Hematopoietic multipotent progenitor cell (in vitro differentiated cells): ENCODE measurements around the gene TMEM176B. TPM values are rescaled to one million over a fixed set of nuclear protein-coding genes. Genes with fewer than 3 reads are reported as not detected.
A peak's percentile ranks its signal among the peaks of the same experiment; 100 is the strongest.

ENCODE experiments used
- DNase-seq, 3 donors: peaks; one replicate each; pipeline ENCODE4 v3.0.0-alpha.2; 2011 to 2015; ENCODE audit warnings: low read depth in 2 of 3, low spot score in 2 of 3
- total RNA-seq: library from RNA; depleted of rRNA; stranded (reverse); fragments of >200 nt; gene quantifications from one replicate; pipeline ENCODE4 v1.2.3, GENCODE V29; 2012

The TMEM176B gene
- total RNA-seq, 1 donor: 5.4 TPM

DNA sequence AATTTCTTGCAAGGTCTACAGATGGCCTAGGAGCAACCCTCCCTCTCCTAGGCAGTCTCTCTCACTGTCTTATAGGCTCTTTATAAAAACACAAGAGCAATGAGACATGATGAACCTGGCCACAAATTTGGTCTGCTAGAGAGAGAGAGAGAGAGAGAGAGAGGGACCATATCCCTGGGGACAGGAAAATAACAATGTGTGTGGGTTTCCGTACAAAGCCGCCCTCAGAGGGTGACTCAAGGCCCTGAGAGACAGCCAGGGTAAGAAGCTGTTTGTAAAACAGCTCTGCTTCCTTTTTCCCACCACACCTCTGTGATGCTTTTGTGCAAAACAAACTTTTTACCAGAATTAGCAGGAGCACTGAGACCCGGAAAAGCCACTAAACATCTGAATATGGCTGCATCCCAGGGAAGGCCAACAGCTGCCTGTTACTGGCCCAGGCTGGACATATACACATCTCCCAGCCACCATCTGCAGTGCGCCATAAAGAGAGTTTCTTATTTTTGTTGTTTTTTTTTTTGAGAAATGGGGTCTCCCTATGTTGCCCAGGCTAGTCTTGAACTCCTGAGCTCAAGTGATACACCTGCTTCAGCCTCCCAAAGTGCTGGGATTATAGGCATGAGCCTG is 44.6 kb downstream of the TMEM176B start:
- DNase-seq: peak; percentile 64 to 87 (median 80)

- peak in 1 of 3 donors; percentile 5 for DNase-seq
Measured at GRCh38 chr7:150754951-150755350, 45.2 kb downstream of the TMEM176B start.

- DNase-seq: peak in 2 of 3 donors; percentile 67 to 69
Measured at GRCh38 chr7:150753826-150754603, 46.1 kb downstream of the TMEM176B start.

- DNase-seq: peak in 1 of 3 donors; percentile 22
Measured at GRCh38 chr7:150753239-150753638, 46.9 kb downstream of the TMEM176B start.

GRCh38 chr7:150751702-150752101 is 48.5 kb downstream of the TMEM176B start:
- DNase-seq: no peak

- DNase-seq: no peak
Measured at GRCh38 chr7:150748376-150748775, 51.8 kb downstream of the TMEM176B start.

DNA sequence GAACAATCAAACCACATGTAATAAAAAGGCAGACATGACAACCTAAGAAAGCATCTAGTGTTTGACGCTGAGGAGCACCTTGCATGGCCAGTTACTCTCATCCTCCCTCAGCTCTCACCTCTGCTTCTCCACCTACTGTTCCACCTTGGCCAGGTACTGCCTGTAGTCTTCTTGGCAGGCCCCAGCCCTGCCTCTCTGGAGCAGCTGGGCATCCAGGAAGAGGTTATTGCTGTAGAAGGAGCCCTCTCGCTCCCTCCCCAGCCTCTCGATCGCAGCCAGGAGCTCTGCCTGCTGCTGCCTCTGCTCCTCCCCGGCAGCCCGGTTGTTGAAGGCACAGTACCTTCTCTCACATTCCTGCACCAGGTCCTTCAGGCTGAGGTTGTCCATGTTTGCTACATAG is 53.2 kb downstream of the TMEM176B start:
- DNase-seq: no peak

GRCh38 chr7:150745876-150746275 is 54.3 kb downstream of the TMEM176B start:
- no peak for DNase-seq

- DNase-seq: no peak
Measured at GRCh38 chr7:150745086-150745485, 55.1 kb downstream of the TMEM176B start.

- no peak for DNase-seq
Measured at GRCh38 chr7:150744041-150744656, 56.0 kb downstream of the TMEM176B start.

DNA sequence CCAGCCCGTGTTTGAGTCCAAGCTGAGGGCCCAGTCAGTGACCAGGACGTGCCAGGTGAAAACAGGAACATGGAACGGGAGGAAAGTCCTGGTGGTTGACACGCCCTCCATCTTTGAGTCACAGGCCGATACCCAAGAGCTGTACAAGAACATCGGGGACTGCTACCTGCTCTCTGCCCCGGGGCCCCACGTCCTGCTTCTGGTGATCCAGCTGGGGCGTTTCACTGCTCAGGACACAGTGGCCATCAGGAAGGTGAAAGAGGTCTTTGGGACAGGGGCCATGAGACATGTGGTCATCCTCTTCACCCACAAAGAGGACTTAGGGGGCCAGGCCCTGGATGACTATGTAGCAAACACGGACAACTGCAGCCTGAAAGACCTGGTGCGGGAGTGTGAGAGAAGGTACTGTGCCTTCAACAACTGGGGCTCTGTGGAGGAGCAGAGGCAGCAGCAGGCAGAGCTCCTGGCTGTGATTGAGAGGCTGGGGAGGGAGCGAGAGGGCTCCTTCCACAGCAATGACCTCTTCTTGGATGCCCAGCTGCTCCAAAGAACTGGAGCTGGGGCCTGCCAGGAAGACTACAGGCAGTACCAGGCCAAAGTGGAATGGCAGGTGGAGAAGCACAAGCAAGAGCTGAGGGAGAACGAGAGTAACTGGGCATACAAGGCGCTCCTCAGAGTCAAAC is 57.7 kb downstream of the TMEM176B start:
- no peak for DNase-seq

Other genes with a start within 250 kb of the TMEM176B start
- 1.3 TPM for gene GIMAP4, start 233.0 kb downstream of the TMEM176B start, total RNA-seq
- 67.1 TPM for gene GIMAP6, start 168.0 kb downstream of the TMEM176B start, total RNA-seq
- 110 TPM for gene GIMAP2, start 114.7 kb downstream of the TMEM176B start, total RNA-seq
- 15.9 TPM for gene GIMAP1, start 83.8 kb downstream of the TMEM176B start, total RNA-seq
- 29.1 TPM for gene GIMAP5, start 62.9 kb downstream of the TMEM176B start, total RNA-seq
- 2.4 TPM for gene TMEM176A, start 405 bp upstream of the TMEM176B start, total RNA-seq
- 1.1 TPM for gene AOC1, start 52.2 kb upstream of the TMEM176B start, total RNA-seq
- 53.9 TPM for gene KCNH2, start 178.0 kb upstream of the TMEM176B start, total RNA-seq
- 0.27 TPM for gene NOS3, start 190.7 kb upstream of the TMEM176B start, total RNA-seq
- 2.7 TPM for gene ATG9B, start 224.1 kb upstream of the TMEM176B start, total RNA-seq
- 27.5 TPM for gene ABCB8, start 228.1 kb upstream of the TMEM176B start, total RNA-seq
- gene ASIC3, start 248.2 kb upstream of the TMEM176B start, total RNA-seq: 0.54 TPM